Hematopoietic multipotent progenitor cell treated with erythropoietin and hydrocortisone succinate and interleukin-3 and kit ligand, for 15 days (in vitro differentiated cells): Measurements from ENCODE around the gene PPIL6.
"Not testable (repeated sequence)": the region's sequence is repeated elsewhere in the genome, so short reads cannot be mapped to it uniquely, and the experiment has no call there.

ENCODE experiments used
- DNase-seq: peaks from one replicate; pipeline ENCODE4 v3.0.0-alpha.2; 2015; ENCODE audit warnings: low spot score

The PPIL6 gene

GRCh38 chr6:109466212-109466923 is 25.9 kb upstream of the PPIL6 start:
- DNase-seq: peak; percentile 51

GRCh38 chr6:109465772-109466171 is 25.3 kb upstream of the PPIL6 start:
- no peak for DNase-seq

- no peak for DNase-seq
These were observed 21.5 kb upstream of the PPIL6 start for GRCh38 chr6:109461733-109462526.

- DNase-seq: not testable (repeated sequence)
These were observed 20.8 kb upstream of the PPIL6 start for GRCh38 chr6:109461205-109461604.

GRCh38 chr6:109460161-109460829 is 19.9 kb upstream of the PPIL6 start:
- no peak for DNase-seq

- no peak for DNase-seq
These were observed 18.5 kb upstream of the PPIL6 start for GRCh38 chr6:109458774-109459531.

- no peak for DNase-seq
These were observed 17.2 kb upstream of the PPIL6 start for GRCh38 chr6:109457562-109457996.

GRCh38 chr6:109456710-109457561 is 16.5 kb upstream of the PPIL6 start:
- DNase-seq: no peak

- no peak for DNase-seq
These were observed 15.7 kb upstream of the PPIL6 start for GRCh38 chr6:109456111-109456583.

GRCh38 chr6:109455437-109456110 is 15.1 kb upstream of the PPIL6 start, which contains the start of gene MICAL1:
Gene MICAL1 (minus strand): TSS chr6:109455772. CDS start chr6:109454196, 1,576 bp downstream.
- DNase-seq: peak; percentile 69

- no peak for DNase-seq
These were observed 14.3 kb upstream of the PPIL6 start for GRCh38 chr6:109454496-109455436.

- DNase-seq: no peak
These were observed 13.4 kb upstream of the PPIL6 start for GRCh38 chr6:109453594-109454495.

GRCh38 chr6:109453156-109453555 is 12.7 kb upstream of the PPIL6 start:
- DNase-seq: no peak

GRCh38 chr6:109452181-109452580 is 11.8 kb upstream of the PPIL6 start:
- no peak for DNase-seq

GRCh38 chr6:109451376-109451775 is 10.9 kb upstream of the PPIL6 start:
- DNase-seq: no peak

- peak; percentile 35 for DNase-seq
These were observed 10.4 kb upstream of the PPIL6 start for GRCh38 chr6:109450801-109451200.

- no peak for DNase-seq
These were observed 9.6 kb upstream of the PPIL6 start for GRCh38 chr6:109449795-109450673.
